Thyroid gland (tissue), 4 donors: Measurements from ENCODE around the gene ELF5.

Experiments
- POLR2A ChIP-seq, 2 donors: fragments of 450-650 bp; IDR thresholded peaks; one replicate each; pipeline ENCODE4 v1.6.1; 2017; ENCODE audit warnings: antibody characterized with exemption in 2 of 2, mild to moderate bottlenecking in 2 of 2, moderate library complexity in 1 of 2
- TF ChIP-seq, protein P1 (sequence below), 6 experiments: fragments of 200-600 bp in 3 of 6; fragments of 450-650 bp in 3 of 6; sonication (generic) in 3 of 6; IDR thresholded peaks; one replicate each; pipeline ENCODE4 v1.5.1; 2016 to 2019; ENCODE audit warnings: antibody characterized with exemption in 6 of 6, mild to moderate bottlenecking in 2 of 6, inconsistent platforms in 1 of 6, moderate library complexity in 1 of 6

DNA sequence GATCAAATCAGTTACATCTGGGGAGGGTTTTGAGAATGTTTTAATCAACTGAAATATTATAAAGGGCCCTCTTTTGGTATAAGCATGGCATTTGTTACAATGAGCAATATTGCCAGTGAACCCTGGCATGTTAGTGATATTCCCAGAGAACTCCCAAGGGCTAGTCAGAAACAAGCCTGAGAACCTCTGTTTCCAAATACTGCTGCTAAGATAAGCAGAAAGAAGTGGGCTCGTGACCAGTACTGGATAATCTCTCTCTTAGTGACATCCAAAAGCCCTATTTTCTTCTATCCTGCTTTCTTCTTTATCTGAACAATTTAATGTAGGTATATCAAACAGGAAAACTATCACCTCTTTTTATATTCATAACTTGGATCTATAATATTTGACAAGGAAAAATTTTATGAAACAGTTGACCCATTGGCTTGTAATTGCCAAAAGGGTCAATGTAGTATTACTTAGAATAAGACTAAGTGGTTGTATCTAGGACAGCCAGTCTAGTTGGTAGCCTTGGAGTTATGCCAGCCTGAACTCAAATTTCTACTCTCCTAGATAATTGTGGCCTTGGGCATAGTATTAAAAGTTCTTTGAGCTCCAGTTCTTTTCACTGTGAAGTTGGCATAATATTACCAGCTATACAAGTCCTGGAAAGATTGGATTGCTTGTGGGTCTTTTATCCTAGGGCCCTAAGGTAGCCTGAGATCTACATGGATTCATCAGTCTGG is 59.1 kb downstream of the ELF5 start:
- TF ChIP-seq, protein P1, sequence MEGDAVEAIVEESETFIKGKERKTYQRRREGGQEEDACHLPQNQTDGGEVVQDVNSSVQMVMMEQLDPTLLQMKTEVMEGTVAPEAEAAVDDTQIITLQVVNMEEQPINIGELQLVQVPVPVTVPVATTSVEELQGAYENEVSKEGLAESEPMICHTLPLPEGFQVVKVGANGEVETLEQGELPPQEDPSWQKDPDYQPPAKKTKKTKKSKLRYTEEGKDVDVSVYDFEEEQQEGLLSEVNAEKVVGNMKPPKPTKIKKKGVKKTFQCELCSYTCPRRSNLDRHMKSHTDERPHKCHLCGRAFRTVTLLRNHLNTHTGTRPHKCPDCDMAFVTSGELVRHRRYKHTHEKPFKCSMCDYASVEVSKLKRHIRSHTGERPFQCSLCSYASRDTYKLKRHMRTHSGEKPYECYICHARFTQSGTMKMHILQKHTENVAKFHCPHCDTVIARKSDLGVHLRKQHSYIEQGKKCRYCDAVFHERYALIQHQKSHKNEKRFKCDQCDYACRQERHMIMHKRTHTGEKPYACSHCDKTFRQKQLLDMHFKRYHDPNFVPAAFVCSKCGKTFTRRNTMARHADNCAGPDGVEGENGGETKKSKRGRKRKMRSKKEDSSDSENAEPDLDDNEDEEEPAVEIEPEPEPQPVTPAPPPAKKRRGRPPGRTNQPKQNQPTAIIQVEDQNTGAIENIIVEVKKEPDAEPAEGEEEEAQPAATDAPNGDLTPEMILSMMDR (IDR thresholded peaks at IDR 0.05) = no peak
- no peak for TF ChIP-seq POLR2A (IDR thresholded peaks at IDR 0.05)
